CD4-positive, alpha-beta T cell (primary cell): ENCODE data around the gene STARD8. TPM values are rescaled to one million over a fixed set of nuclear protein-coding genes. Genes with fewer than 3 reads are reported as not detected.

ENCODE experiments used
- ATAC-seq: fragments of 200-7000 bp; cut with Tn5 transposase; one replicate; pipeline ENCODE4 v1.10.0; 2022; ENCODE audit warnings: mild to moderate bottlenecking; ENCODE audit not compliant: poor library complexity
- CTCF ChIA-PET: fragments of 350-600 bp; sonication (Branson Sonifier 250); formaldehyde crosslinking; loops from one replicate; lab custom pipeline; 2021; ENCODE audit warnings: antibody characterized with exemption, inconsistent platforms; lab: Charles Lee
- POLR2A ChIA-PET: fragments of 350-600 bp; sonication (Branson Sonifier 250); formaldehyde crosslinking; loops from one replicate; lab custom pipeline; 2021; ENCODE audit warnings: antibody characterized with exemption, inconsistent platforms; lab: Charles Lee
- DNase-seq, 14 experiments: peaks; one replicate each; pipeline ENCODE4 v3.0.0-alpha.2; 2013 to 2020; ENCODE audit warnings: mixed read lengths in 2 of 14
- H3K27ac ChIP-seq, 2 donors: one replicate each; pipeline versions ENCODE4 v1.5.1 to v1.7.0; 2013; ENCODE audit warnings: low read length in 2 of 2, low read depth in 1 of 2, mild to moderate bottlenecking in 1 of 2
- H3K27me3 ChIP-seq, 2 experiments: 1 replicate in 1 of 2; 2 replicates in 1 of 2; pipeline versions ENCODE4 v1.6.1 to v1.7.0; 2013; ENCODE audit warnings: low read length in 2 of 2, control low read depth in 1 of 2, mild to moderate bottlenecking in 1 of 2, moderate library complexity in 1 of 2; ENCODE audit not compliant: insufficient read depth in 2 of 2, control insufficient read depth in 1 of 2
- H3K36me3 ChIP-seq: one replicate; pipeline ENCODE4 v1.6.1; 2013; ENCODE audit warnings: low read length, control low read depth; ENCODE audit not compliant: insufficient read depth
- H3K4me1 ChIP-seq: one replicate; pipeline ENCODE4 v1.6.1; 2013; ENCODE audit warnings: low read length, control low read depth; ENCODE audit not compliant: insufficient read depth
- H3K4me3 ChIP-seq: one replicate; pipeline ENCODE4 v1.5.1; 2013; ENCODE audit warnings: mild to moderate bottlenecking, low read length, moderate library complexity
- H3K9me3 ChIP-seq, 2 experiments: 1 replicate in 1 of 2; 2 replicates in 1 of 2; pipeline versions ENCODE4 v1.6.1 to v1.7.0; 2013; ENCODE audit warnings: low read length in 2 of 2, mild to moderate bottlenecking in 2 of 2, control low read depth in 1 of 2, moderate library complexity in 1 of 2; ENCODE audit not compliant: control insufficient read depth in 1 of 2, insufficient read depth in 1 of 2
- H3K27ac Mint-ChIP-seq: one replicate; pipeline ENCODE4 v1.8.0; 2020; ENCODE audit warnings: mixed read lengths
- H3K27me3 Mint-ChIP-seq: one replicate; pipeline ENCODE4 v1.8.0; 2021; ENCODE audit warnings: mixed read lengths
- H3K36me3 Mint-ChIP-seq: one replicate; pipeline ENCODE4 v1.8.0; 2021; ENCODE audit warnings: low read depth, mixed read lengths
- H3K4me1 Mint-ChIP-seq: one replicate; pipeline ENCODE4 v1.8.0; 2021; ENCODE audit warnings: low read depth, mixed read lengths
- H3K4me3 Mint-ChIP-seq: one replicate; pipeline ENCODE4 v1.8.0; 2020; ENCODE audit warnings: mild to moderate bottlenecking, mixed read lengths
- H3K9me3 Mint-ChIP-seq: one replicate; pipeline ENCODE4 v1.8.0; 2020; ENCODE audit warnings: mixed read lengths
- intact Hi-C, 2 experiments: fragments of 100-400 bp; cut with DNase I in 1 of 2; cut with micrococcal nuclease in 1 of 2; formaldehyde crosslinking; loops; one replicate each; pipeline versions ENCODE4 v1.15.1 to v1.9.0; 2023 to 2025; cut with DNase I, micrococcal nuclease
- total RNA-seq, 174 experiments: library from RNA in 2 of 174; stranded (reverse) in 2 of 174; gene quantifications; one replicate each; pipeline ENCODE4 v1.2.3 and lab custom pipeline; 2021 to 2026
- TF ChIP-seq, protein P1 (sequence below): fragments of 200-600 bp; IDR thresholded peaks from one replicate; pipeline ENCODE4 v1.8.0; 2022; ENCODE audit warnings: antibody characterized with exemption, mild to moderate bottlenecking

The STARD8 gene
- total RNA-seq, 2 experiments from 2014 or later: 0.22 to 0.25 TPM

- TF ChIP-seq, protein P1, sequence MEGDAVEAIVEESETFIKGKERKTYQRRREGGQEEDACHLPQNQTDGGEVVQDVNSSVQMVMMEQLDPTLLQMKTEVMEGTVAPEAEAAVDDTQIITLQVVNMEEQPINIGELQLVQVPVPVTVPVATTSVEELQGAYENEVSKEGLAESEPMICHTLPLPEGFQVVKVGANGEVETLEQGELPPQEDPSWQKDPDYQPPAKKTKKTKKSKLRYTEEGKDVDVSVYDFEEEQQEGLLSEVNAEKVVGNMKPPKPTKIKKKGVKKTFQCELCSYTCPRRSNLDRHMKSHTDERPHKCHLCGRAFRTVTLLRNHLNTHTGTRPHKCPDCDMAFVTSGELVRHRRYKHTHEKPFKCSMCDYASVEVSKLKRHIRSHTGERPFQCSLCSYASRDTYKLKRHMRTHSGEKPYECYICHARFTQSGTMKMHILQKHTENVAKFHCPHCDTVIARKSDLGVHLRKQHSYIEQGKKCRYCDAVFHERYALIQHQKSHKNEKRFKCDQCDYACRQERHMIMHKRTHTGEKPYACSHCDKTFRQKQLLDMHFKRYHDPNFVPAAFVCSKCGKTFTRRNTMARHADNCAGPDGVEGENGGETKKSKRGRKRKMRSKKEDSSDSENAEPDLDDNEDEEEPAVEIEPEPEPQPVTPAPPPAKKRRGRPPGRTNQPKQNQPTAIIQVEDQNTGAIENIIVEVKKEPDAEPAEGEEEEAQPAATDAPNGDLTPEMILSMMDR: no peak
- Mint-ChIP-seq H3K27ac (no peak overlapping the region), H3K4me3 (no peak overlapping the region), H3K27me3 (no peaks in the 10 kb centered on the region), H3K4me1 (no peaks in the 10 kb centered on the region), H3K9me3 (no peaks in the 10 kb centered on the region), H3K36me3 (no peaks in the 10 kb centered on the region)
- H3K36me3 ChIP-seq: no peaks in the 10 kb centered on the region
- no peak overlapping the region for H3K4me3 ChIP-seq
- POLR2A ChIA-PET: no interaction called here
- H3K9me3 ChIP-seq: no peaks in the 10 kb centered on the region
- H3K27ac ChIP-seq: no peak overlapping the region
- H3K4me1 ChIP-seq: no peaks in the 10 kb centered on the region
- CTCF ChIA-PET: interaction anchor here (0.6 kb wide), 1 partner anchor 32 kb away, joined by 3 read pairs; no protein-coding TSS in a partner anchor
- DNase-seq: no peak
- H3K27me3 ChIP-seq: no peaks in the 10 kb centered on the region
- intact Hi-C loops: no loop called here
- ATAC-seq: no peak
Measured at GRCh38 chrX:68757731-68758130, 110.3 kb downstream of the STARD8 start.

- no peak overlapping the region for H3K27ac ChIP-seq
- no peaks in the 10 kb centered on the region for H3K27me3 ChIP-seq
- intact Hi-C loops: no loop called here
- CTCF ChIA-PET: no interaction called here
- Mint-ChIP-seq H3K27ac (no peak overlapping the region), H3K4me3 (no peak overlapping the region), H3K27me3 (no peaks in the 10 kb centered on the region), H3K36me3 (no peaks in the 10 kb centered on the region), H3K4me1 (no peaks in the 10 kb centered on the region), H3K9me3 (no peaks in the 10 kb centered on the region)
- no peak overlapping the region for H3K4me3 ChIP-seq
- no peaks in the 10 kb centered on the region for H3K36me3 ChIP-seq
- TF ChIP-seq, protein P1: no peak
- no peak for DNase-seq
- H3K9me3 ChIP-seq: no peaks in the 10 kb centered on the region
- no peaks in the 10 kb centered on the region for H3K4me1 ChIP-seq
- no peak for ATAC-seq
- POLR2A ChIA-PET: no interaction called here
Measured at GRCh38 chrX:68758671-68759070, 111.2 kb downstream of the STARD8 start.

DNA sequence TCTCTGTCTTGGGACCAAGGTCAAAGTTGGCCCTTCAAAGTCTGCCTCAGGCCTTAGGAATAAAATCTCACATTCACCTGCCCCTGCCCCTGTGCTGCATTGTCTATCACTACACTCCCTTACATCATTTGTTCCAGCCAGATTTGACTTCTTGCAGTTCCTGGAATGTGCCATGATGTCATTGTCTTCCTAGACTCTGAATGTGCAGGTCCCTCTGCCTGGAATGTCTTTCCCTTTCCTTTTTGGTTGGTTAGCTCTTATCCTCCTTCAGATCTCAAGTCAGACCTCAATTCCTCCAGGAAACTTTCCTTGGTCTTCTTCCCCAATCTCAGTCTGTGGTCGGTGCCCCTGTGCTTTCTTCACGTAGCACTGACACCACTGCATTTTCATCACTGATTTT lies 113.6 kb downstream of the STARD8 start:
- Mint-ChIP-seq H3K4me3 (no peak overlapping the region), H3K27me3 (no peaks in the 10 kb centered on the region), H3K27ac (no peak overlapping the region), H3K4me1 (no peaks in the 10 kb centered on the region), H3K9me3 (no peaks in the 10 kb centered on the region), H3K36me3 (no peaks in the 10 kb centered on the region)
- Histone ChIP-seq H3K4me1 (no peaks in the 10 kb centered on the region), H3K4me3 (no peak overlapping the region), H3K27ac (no peak overlapping the region), H3K27me3 (no peaks in the 10 kb centered on the region), H3K36me3 (no peaks in the 10 kb centered on the region), H3K9me3 (no peaks in the 10 kb centered on the region)
- intact Hi-C loops: no loop called here
- TF ChIP-seq, protein P1: no peak
- POLR2A ChIA-PET: no interaction called here
- ATAC-seq (no peak), DNase-seq (no peak)
- CTCF ChIA-PET: no interaction called here
